ENCODE data around the gene DGKQ.

DNA sequence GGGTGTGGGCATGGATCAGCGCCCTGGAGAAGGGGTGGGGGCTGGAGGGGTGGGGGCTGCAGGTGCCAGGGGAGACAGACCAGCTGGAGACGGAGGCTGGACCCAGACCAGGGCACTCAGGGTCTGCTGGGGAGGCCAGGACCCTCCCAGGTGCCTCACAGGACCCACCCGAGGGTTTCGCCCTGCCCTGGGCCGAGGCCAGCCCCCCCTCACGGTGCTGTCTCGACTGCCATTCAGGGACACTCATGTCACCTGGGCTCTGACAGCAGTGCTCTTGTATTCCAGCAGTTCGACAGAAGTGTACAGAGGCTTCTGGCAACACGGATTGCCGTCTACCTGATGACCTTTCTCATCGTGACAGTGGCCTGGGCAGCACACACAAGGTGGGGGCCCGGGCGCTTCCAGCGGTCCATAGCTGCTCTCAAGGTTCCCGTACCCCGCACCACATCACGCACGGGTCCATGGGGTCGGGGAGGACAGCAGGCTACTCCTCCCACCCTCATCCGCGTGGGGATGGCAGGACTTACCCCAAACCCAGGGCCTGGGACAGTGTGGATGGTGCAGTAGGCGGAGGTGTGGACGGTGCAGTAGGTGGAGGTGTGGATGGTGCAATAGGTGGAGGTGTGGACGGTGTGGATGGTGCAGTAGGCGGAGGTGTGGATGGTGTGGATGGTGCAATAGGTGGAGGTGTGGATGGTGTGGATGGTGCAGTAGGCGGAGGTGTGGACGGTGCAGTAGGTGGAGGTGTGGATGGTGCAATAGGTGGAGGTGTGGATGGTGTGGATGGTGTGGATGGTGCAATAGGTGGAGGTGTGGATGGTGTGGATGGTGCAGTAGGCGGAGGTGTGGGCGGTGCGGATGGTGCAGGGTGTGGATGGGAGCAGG is 23.0 kb downstream of the DGKQ start:
- TF ChIP-seq, protein P1, sequence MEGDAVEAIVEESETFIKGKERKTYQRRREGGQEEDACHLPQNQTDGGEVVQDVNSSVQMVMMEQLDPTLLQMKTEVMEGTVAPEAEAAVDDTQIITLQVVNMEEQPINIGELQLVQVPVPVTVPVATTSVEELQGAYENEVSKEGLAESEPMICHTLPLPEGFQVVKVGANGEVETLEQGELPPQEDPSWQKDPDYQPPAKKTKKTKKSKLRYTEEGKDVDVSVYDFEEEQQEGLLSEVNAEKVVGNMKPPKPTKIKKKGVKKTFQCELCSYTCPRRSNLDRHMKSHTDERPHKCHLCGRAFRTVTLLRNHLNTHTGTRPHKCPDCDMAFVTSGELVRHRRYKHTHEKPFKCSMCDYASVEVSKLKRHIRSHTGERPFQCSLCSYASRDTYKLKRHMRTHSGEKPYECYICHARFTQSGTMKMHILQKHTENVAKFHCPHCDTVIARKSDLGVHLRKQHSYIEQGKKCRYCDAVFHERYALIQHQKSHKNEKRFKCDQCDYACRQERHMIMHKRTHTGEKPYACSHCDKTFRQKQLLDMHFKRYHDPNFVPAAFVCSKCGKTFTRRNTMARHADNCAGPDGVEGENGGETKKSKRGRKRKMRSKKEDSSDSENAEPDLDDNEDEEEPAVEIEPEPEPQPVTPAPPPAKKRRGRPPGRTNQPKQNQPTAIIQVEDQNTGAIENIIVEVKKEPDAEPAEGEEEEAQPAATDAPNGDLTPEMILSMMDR (conservative IDR thresholded peaks at IDR 0.05) = no peak
- no peak for TF ChIP-seq EZH2 (IDR thresholded peaks at IDR 0.05; ENCODE audit: low read depth)

Data from PC-9 (cell line).